DMS79 treated with DMSO at 0.1 percent for 48 hours (cell line): ENCODE measurements around the gene MFAP1.
A peak's percentile ranks its signal among the peaks of the same experiment; 100 is the strongest.

Experiments
- DNase-seq: peaks from one replicate; lab custom pipeline; 2025; lab: John Stamatoyannopoulos, UW

Gene MFAP1

GRCh38 chr15:43776101-43776717 lies 48.3 kb downstream of the MFAP1 start:
- peak; percentile 37 for DNase-seq

GRCh38 chr15:43775411-43775965 lies 49.0 kb downstream of the MFAP1 start:
- DNase-seq: peak; percentile 32

GRCh38 chr15:43774062-43774461 lies 50.4 kb downstream of the MFAP1 start:
- DNase-seq: no peak

- DNase-seq: no peak
These were observed 51.9 kb downstream of the MFAP1 start for GRCh38 chr15:43772624-43773023.

GRCh38 chr15:43771816-43772215 lies 52.7 kb downstream of the MFAP1 start:
- no peak for DNase-seq

- DNase-seq: no peak
These were observed 54.8 kb downstream of the MFAP1 start for GRCh38 chr15:43769584-43770228.

- no peak for DNase-seq
These were observed 60.6 kb downstream of the MFAP1 start for GRCh38 chr15:43763819-43764446.

- DNase-seq: no peak
These were observed 61.7 kb downstream of the MFAP1 start for GRCh38 chr15:43762824-43763223.
